Activated T-helper 1 cell treated with anti-CD3 and anti-CD28 coated beads, Interleukin-12 subunit alpha, Interleukin-12 subunit beta, Interleukin-2, Interleukin-4 antibody, amounts not matched to agents 30 ng/mL and 10 ng/mL and 1 ng/mL, durations not matched to agents 14 hours and 24 hours and 36 hours (primary cell): ENCODE results near the gene RRAGB. TPM values are rescaled to one million over a fixed set of nuclear protein-coding genes. Genes with fewer than 3 reads are reported as not detected.
"Not testable (repeated sequence)": the region's sequence is repeated elsewhere in the genome, so short reads cannot be mapped to it uniquely, and the experiment has no call there.

ENCODE experiments used
- DNase-seq: peaks from one replicate; pipeline ENCODE4 v3.0.0; 2021; ENCODE audit warnings: low spot score
- H3K27ac Mint-ChIP-seq: one replicate; pipeline ENCODE4 v1.8.0; 2021; ENCODE audit warnings: mild to moderate bottlenecking, mixed read lengths
- H3K27me3 Mint-ChIP-seq: one replicate; pipeline ENCODE4 v1.8.0; 2022; ENCODE audit warnings: mild to moderate bottlenecking, moderate library complexity, mixed read lengths; ENCODE audit not compliant: insufficient read depth
- H3K36me3 Mint-ChIP-seq: one replicate; pipeline ENCODE4 v1.8.0; 2021; ENCODE audit warnings: low read depth, mixed read lengths
- H3K4me1 Mint-ChIP-seq: one replicate; pipeline ENCODE4 v1.8.0; 2021; ENCODE audit warnings: low read depth, mixed read lengths
- H3K4me3 Mint-ChIP-seq: one replicate; pipeline ENCODE4 v1.8.0; 2021; ENCODE audit warnings: mild to moderate bottlenecking, moderate library complexity, mixed read lengths
- H3K9me3 Mint-ChIP-seq: one replicate; pipeline ENCODE4 v1.8.0; 2021; ENCODE audit warnings: mixed read lengths
- intact Hi-C: fragments of 100-400 bp; cut with micrococcal nuclease; formaldehyde crosslinking; loops from one replicate; pipeline ENCODE4 v1.15.1; 2024
- total RNA-seq: library from RNA; stranded (reverse); gene quantifications from 2 replicates; pipeline ENCODE4 v1.2.3, GENCODE V29; 2022

Gene RRAGB, protein sequence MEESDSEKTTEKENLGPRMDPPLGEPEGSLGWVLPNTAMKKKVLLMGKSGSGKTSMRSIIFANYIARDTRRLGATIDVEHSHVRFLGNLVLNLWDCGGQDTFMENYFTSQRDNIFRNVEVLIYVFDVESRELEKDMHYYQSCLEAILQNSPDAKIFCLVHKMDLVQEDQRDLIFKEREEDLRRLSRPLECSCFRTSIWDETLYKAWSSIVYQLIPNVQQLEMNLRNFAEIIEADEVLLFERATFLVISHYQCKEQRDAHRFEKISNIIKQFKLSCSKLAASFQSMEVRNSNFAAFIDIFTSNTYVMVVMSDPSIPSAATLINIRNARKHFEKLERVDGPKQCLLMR
- total RNA-seq: 4.4 and 6.1 TPM in 2 replicates

DNA sequence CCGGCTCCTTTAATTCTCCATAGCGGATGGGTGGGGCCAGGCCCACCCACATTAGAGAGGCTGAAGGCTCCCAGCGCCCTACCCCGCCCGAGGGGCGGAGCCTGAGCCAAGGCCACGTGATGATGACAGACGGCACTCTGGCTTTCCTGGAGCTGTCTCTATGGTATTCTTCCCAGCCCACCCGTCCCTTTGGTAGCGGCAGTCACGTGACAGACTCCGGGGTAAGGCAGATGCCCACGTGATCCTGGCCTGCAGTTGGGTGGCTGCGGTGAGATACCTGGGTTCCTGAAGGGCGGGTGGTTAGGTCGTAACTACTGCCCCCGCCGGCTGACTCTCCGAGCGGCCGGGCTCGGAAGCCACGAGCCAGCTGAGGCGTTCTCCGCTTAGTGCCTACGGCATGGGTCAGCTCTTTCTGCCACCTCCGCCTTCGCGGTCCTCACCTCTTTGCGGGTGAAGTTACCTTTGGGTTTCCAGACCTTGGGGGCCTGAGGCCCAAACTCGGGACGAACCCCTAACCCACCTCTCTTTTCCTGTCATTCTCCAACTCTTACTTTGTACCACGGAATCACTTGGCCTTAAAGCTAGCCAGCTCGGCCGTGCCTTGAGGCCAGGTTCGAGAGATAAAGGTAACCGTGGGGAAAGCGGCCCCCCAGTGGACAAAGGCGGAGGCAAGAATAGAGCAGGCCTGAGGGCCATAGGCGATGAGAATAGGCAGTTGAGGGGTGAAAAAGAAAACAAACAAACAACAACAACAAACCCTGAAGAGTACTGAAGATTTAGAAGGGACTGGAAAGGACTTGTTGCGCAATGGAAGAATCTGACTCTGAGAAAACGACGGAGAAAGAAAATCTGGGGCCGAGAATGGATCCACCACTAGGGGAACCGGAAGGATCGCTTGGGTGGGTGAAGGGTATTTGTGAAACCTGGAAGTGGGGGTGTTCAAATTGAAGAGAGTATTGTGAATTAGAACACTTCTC is at the start of gene RRAGB:
Gene RRAGB, plus strand, starts transcription at position 229 of the 977 bp plus-strand sequence. Its CDS starts 579 bp downstream, at position 808.
- no peaks in the 10 kb centered on the region for H3K9me3 Mint-ChIP-seq
- H3K4me3 Mint-ChIP-seq: peak within 1 kb of the TSS; percentile 89
- intact Hi-C loops: loop anchor here (1.0 to 5.0 kb wide), 10 partner anchors 190 to 1536 kb away; partner anchors contain the start of genes APEX2, FAM120C, KLF8 and NBDY
- H3K27ac Mint-ChIP-seq: peak within 1 kb of the TSS; percentile 73
- H3K27me3 Mint-ChIP-seq: no peaks in the 10 kb centered on the region
- peaks cover 14% of the 10 kb centered on the region for H3K36me3 Mint-ChIP-seq
- DNase-seq: peak; percentile 84
- H3K4me1 Mint-ChIP-seq: peaks cover 36% of the 10 kb centered on the region

DNA sequence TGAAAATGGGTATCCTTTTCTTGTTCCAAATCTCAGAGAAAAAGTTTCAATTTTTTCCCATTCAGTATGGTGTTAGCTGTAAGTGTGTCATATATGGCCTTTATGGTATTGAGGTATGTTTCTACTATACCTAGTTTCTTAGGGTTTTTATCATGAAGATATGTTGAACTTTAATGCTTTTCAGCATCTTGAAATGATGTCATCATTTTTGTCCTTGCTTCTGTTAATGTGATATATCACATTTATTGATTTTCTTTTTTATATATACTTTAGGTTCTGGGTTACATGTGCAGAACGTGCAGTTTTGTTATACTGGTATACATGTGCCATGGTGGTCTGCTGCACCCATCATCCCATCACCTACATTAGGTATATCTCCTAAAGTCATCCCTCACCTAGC is 49.5 kb upstream of the RRAGB start:
- H3K27me3 Mint-ChIP-seq: no peaks in the 10 kb centered on the region
- no peak overlapping the region for H3K4me3 Mint-ChIP-seq
- no peak overlapping the region for H3K27ac Mint-ChIP-seq
- no peak for DNase-seq
- H3K9me3 Mint-ChIP-seq: no peaks in the 10 kb centered on the region
- H3K36me3 Mint-ChIP-seq: no peaks in the 10 kb centered on the region
- H3K4me1 Mint-ChIP-seq: no peaks in the 10 kb centered on the region
- intact Hi-C loops: no loop called here

DNA sequence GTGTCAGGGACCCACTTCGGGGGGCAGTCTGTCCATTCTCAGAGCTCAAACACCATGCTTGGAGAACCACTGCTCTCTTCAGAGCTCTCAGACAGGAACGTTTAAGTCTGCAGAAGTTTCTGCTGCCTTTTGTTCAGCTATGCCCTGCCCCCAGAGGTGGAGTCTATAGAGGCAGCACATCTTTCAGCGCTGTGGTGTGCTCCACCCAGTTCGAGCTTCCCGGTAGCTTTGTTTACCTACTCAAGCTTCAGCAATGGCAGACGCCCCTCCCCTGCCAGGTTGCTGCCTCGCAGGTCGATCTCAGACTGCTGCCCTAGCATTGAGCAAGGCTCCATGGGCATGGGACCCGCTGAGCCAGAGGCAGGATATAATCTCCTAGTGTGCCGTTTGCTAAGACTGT is 29.0 kb upstream of the RRAGB start:
- H3K36me3 Mint-ChIP-seq, H3K4me3 Mint-ChIP-seq, H3K27ac Mint-ChIP-seq, H3K4me1 Mint-ChIP-seq, H3K27me3 Mint-ChIP-seq, DNase-seq, intact Hi-C loops: not testable (repeated sequence)
- peaks cover 14% of the 10 kb centered on the region for H3K9me3 Mint-ChIP-seq

DNA sequence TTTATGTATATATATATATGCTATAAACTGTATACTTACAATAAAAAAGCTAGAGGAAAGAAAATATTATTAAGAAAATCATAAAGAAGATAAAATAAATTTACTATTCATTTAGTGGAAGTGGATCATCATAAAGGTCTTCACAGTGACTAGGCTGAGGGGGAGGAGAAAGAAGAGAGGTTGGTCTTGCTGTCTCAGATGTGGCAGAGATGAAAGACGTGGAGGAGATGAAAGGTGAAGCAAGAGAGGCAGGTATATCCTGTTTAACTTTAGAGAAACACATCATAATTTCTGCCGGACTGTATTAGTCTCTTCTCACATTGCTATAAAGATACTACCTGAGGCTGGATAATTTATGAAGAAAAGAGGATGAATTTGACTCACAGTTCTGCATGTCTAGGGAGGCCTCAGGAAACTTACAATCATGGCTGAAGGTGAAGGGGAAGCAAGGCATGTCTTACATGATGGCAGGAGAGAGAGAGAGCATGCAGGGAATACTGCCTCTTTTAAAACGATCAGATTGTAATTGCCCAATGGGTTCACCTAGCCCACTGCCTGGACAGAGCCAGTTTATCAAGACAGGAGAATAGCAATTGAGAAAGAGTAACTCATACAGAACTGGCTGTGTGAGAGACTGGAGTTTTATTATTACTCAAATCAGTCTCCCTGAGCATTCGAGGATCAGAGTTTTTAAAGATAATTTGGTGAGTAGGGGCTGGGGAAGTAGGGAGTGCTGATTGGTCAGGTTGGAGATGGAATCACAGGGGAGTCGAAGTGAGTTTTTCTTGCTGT is 22.1 kb upstream of the RRAGB start:
- H3K36me3 Mint-ChIP-seq: peaks cover 1% of the 10 kb centered on the region
- no peak for DNase-seq
- peaks cover 20% of the 10 kb centered on the region for H3K4me1 Mint-ChIP-seq
- H3K27me3 Mint-ChIP-seq: no peaks in the 10 kb centered on the region
- H3K9me3 Mint-ChIP-seq: peaks cover 4% of the 10 kb centered on the region
- H3K4me3 Mint-ChIP-seq: no peak overlapping the region
- intact Hi-C loops: no loop called here
- peak overlapping the region; percentile 29 for H3K27ac Mint-ChIP-seq

DNA sequence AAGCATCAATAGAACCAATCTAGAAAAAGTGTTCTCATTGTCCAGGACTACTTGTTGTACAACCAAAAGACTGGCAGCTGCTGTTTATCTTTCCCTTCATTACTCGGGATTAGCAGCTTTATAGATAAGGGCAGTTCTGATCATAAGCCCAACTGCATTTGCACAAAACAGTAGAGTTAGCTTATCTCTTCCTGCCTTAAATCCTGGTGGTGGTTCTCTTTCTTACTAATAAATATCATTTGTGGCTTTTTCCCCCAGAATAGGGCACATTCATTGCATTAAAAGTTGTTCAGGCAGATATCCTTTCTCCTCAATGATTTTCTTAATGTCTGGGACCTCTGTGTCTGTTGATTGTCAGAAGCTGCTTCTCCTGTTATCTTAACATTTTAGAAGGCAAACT is 20.2 kb upstream of the RRAGB start:
- Mint-ChIP-seq H3K9me3 (no peaks in the 10 kb centered on the region), H3K4me3 (no peak overlapping the region), H3K27ac (no peak overlapping the region), H3K27me3 (no peaks in the 10 kb centered on the region), H3K4me1 (peaks cover 20% of the 10 kb centered on the region), H3K36me3 (peaks cover 1% of the 10 kb centered on the region)
- intact Hi-C loops: no loop called here
- DNase-seq: no peak

DNA sequence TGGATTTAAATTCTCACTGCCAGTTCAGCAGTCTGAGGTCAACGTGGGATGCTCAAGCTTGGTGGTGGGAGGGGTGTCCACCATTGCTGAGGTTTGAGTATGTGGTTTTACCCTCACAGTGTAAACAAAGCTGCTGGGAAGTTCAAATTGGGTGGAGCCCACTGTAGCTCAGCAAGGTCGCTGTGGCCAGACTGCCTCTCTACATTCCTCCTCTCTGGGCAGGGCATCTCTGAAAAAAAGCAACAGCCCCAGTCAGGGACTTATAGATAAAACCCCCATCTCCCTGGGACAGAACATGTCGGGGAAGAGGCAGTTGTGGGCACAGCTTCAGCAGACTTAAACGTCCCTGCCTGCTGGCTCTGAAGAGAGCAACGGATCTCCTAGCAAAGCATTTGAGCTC is 14.9 kb upstream of the RRAGB start:
- H3K4me3 Mint-ChIP-seq: no peak overlapping the region
- DNase-seq: no peak
- peaks cover 1% of the 10 kb centered on the region for H3K27me3 Mint-ChIP-seq
- H3K9me3 Mint-ChIP-seq: peaks cover 21% of the 10 kb centered on the region
- peaks cover 35% of the 10 kb centered on the region for H3K4me1 Mint-ChIP-seq
- no peak overlapping the region for H3K27ac Mint-ChIP-seq
- peaks cover 5% of the 10 kb centered on the region for H3K36me3 Mint-ChIP-seq
- intact Hi-C loops: no loop called here

DNA sequence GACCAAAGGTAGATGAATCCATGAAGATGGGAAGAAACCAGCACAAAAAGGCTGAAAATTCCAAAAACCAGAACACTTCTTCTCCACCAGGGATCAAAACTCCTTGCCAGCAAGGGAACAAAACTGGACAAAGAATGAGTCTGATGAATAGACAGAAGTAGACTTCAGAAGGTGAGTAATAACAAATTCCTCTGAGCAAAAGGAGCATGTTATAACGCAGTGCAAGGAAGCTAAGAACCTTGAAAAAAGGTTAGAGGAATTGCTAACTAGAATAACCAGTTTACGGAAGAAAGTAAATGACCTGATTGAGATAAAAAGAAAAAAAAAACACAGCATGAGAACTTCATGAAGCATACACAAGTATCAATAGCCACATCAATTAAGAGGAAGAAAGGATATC is 14.1 kb upstream of the RRAGB start:
- Mint-ChIP-seq H3K9me3 (peaks cover 21% of the 10 kb centered on the region), H3K4me1 (peaks cover 35% of the 10 kb centered on the region)
- intact Hi-C loops, H3K27ac Mint-ChIP-seq, H3K27me3 Mint-ChIP-seq, H3K4me3 Mint-ChIP-seq, DNase-seq, H3K36me3 Mint-ChIP-seq: not testable (repeated sequence)

DNA sequence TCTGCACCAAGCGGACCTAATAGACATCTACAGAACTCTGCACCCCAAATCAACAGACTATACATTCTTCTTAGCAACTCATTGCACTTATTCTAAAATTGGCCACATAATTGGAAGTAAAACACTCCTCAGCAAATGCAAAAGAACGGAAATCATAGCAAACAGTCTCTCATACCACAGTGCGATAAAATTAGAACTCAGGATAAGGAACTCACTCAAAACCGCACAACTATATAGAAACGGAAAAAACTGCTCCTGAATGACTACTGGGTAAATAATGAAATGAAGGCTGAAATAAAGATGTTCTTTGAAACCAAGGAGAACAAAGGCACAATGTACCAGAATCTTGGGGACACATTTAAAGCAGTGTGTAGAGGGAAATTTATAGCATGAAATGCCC is 12.5 kb upstream of the RRAGB start:
- DNase-seq, H3K36me3 Mint-ChIP-seq, H3K27me3 Mint-ChIP-seq, H3K27ac Mint-ChIP-seq, intact Hi-C loops: not testable (repeated sequence)
- H3K9me3 Mint-ChIP-seq: peaks cover 21% of the 10 kb centered on the region
- peaks cover 26% of the 10 kb centered on the region for H3K4me1 Mint-ChIP-seq
- H3K4me3 Mint-ChIP-seq: peak overlapping the region; percentile 35

DNA sequence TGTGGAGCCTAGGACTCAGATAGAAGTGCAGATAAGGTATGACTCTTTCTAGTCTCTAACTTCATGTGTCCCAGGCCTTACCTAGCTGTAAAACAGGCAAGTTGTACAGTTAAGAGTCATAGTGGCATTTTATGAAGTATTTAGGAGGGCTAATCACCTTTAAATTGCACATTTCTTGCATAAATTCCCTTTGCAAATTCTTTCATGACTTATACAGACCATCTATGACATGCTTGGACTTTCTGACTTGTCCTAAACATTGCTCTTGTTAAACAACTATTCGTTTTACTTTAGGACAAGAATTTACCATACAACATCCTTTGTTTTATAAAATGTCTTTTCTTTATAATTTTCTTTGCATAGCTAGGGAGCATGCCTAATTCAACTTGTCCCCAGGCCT is 7.8 kb upstream of the RRAGB start:
- peaks cover 20% of the 10 kb centered on the region for H3K9me3 Mint-ChIP-seq
- no peak for DNase-seq
- H3K36me3 Mint-ChIP-seq: peaks cover 5% of the 10 kb centered on the region
- H3K4me3 Mint-ChIP-seq: no peak overlapping the region
- intact Hi-C loops: no loop called here
- peaks cover 9% of the 10 kb centered on the region for H3K4me1 Mint-ChIP-seq
- peaks cover 1% of the 10 kb centered on the region for H3K27me3 Mint-ChIP-seq
- no peak overlapping the region for H3K27ac Mint-ChIP-seq

DNA sequence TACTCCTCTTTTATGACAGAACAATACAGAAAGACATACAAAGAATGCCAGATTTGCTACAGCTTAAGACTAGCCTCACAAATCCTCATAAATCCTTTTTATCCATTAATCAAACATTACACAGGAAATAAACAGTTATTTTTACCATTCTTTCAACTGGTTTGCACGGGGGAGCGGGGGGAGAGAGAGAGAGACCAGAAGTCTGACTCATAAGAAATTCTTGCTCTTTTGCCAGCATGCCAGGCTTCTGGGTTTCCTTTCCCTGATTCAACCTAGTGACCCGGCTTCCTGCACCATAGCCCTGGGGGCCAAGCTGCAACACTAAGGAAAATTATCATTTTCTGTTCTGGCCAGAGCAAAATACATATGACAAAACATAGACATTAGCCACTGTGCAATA is 6.8 kb upstream of the RRAGB start:
- H3K9me3 Mint-ChIP-seq: peaks cover 10% of the 10 kb centered on the region
- peaks cover 1% of the 10 kb centered on the region for H3K27me3 Mint-ChIP-seq
- intact Hi-C loops: no loop called here
- H3K27ac Mint-ChIP-seq: no peak overlapping the region
- H3K4me3 Mint-ChIP-seq: no peak overlapping the region
- no peak for DNase-seq
- H3K36me3 Mint-ChIP-seq: no peaks in the 10 kb centered on the region
- no peaks in the 10 kb centered on the region for H3K4me1 Mint-ChIP-seq

DNA sequence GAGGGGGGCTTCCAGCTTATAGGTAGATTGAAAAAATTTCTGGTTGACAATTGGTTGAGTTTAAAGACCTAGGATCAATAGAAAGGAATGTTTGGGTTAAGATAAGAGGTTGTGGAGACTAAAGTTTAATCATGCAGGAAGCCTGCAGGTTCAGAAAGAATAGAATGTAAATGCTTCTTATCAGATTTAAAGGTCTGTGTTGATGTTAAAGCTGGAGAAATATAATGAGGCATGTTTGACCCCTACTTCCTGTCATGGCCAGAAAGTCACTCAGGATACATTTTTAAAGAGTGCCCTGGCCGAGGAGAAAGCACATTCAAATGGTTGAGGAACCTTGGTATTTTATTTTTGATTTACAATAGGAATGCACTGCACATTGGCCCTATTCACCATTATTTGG is 3.9 kb upstream of the RRAGB start:
- Mint-ChIP-seq H3K4me1 (peaks cover 14% of the 10 kb centered on the region), H3K4me3 (no peak overlapping the region), H3K27me3 (no peaks in the 10 kb centered on the region), H3K9me3 (peaks cover 6% of the 10 kb centered on the region), H3K36me3 (peaks cover 2% of the 10 kb centered on the region), H3K27ac (no peak overlapping the region)
- DNase-seq: no peak
- intact Hi-C loops: no loop called here

DNA sequence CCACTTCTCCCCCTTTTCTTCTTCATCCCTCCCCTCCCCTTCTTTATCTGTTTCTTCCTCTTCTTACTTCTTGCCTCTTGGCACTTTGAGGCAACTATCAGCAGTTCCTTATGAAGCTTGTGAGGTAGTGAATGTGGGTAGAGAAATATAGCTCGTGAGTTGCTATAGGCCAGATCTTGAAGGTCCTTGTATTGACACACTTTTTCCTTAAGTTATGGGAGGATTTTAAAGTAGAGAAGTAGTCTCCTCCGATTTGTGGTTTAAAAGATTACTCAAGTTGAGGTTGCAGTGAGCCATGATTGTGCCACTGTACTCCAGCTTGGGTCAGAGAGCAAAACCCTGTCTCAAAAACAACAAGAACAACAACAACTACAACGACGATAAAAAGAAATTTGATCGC is 3.4 kb upstream of the RRAGB start:
- no peak overlapping the region for H3K27ac Mint-ChIP-seq
- intact Hi-C loops: no loop called here

More for the DNA sequence above, 3.4 kb upstream of the RRAGB start:
- peaks cover 6% of the 10 kb centered on the region for H3K9me3 Mint-ChIP-seq
- H3K4me1 Mint-ChIP-seq: peaks cover 16% of the 10 kb centered on the region
- H3K36me3 Mint-ChIP-seq: peaks cover 2% of the 10 kb centered on the region
- DNase-seq: no peak
- no peaks in the 10 kb centered on the region for H3K27me3 Mint-ChIP-seq
- H3K4me3 Mint-ChIP-seq: no peak overlapping the region
